GM19043 (cell line): ENCODE results near the gene PDIA4.
A peak's percentile ranks its signal among the peaks of the same experiment; 100 is the strongest.

ENCODE experiments used
- ATAC-seq: cut with Tn5 transposase; IDR thresholded peaks from one replicate; pipeline ENCODE4 v1.9.1; 2021; ENCODE audit warnings: low read depth; ENCODE audit not compliant: unreplicated experiment

PDIA4 gene

GRCh38 chr7:148975896-148976295 lies 52.4 kb downstream of the PDIA4 start:
- ATAC-seq: no peak

- no peak for ATAC-seq
Observed at GRCh38 chr7:148973256-148973655, 55.0 kb downstream of the PDIA4 start.

- no peak for ATAC-seq
Observed at GRCh38 chr7:148972375-148972774, 55.9 kb downstream of the PDIA4 start.

GRCh38 chr7:148967602-148968001 lies 60.7 kb downstream of the PDIA4 start:
- ATAC-seq: no peak

GRCh38 chr7:148967032-148967372 lies 61.3 kb downstream of the PDIA4 start:
- no peak for ATAC-seq

- ATAC-seq: no peak
Observed at GRCh38 chr7:148964483-148965267, 63.6 kb downstream of the PDIA4 start.

- no peak for ATAC-seq
Observed at GRCh38 chr7:148963583-148964482, 64.5 kb downstream of the PDIA4 start.

- peak; percentile 58 for ATAC-seq
Observed at GRCh38 chr7:148962823-148963582, 65.3 kb downstream of the PDIA4 start.

GRCh38 chr7:148962440-148962822 lies 65.9 kb downstream of the PDIA4 start:
- ATAC-seq: no peak

- ATAC-seq: no peak
Observed at GRCh38 chr7:148959726-148960125, 68.6 kb downstream of the PDIA4 start.

GRCh38 chr7:148958061-148958460 lies 70.2 kb downstream of the PDIA4 start:
- no peak for ATAC-seq

- ATAC-seq: no peak
Observed at GRCh38 chr7:148954766-148955165, 73.5 kb downstream of the PDIA4 start.

- no peak for ATAC-seq
Observed at GRCh38 chr7:148953676-148954075, 74.6 kb downstream of the PDIA4 start.
